Activated effector memory CD4-positive, alpha-beta T cell treated with anti-CD3 and anti-CD28 coated beads, Interleukin-2, amount 50 U/mL, for 16 hours (primary cell): ENCODE data around the gene WWTR1.

Source experiments
- DNase-seq: peaks from one replicate; pipeline ENCODE4 v3.0.0-alpha.2; 2020

Gene WWTR1

DNA sequence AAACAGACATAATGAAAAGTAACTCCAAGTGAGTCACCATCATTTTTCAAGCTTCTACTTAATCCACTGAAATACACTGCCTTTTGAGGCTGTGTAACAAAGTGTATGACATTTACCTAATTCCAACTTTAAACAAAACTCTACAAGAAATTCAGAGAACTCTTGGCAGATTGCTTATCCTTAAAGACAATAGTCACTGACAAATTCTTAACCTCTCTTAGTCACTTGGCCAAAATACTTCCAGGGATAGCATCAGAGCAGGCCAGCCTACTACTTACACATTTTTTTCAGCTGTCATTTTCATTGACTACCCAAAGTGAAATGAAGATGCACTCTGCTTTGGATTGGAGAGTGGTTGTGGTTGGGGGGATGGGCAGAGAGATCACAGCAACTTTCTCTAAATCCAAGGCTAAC, 3.6 kb downstream of the WWTR1 start:
- no peak for DNase-seq

- DNase-seq, result no peak
These were observed 4.3 kb downstream of the WWTR1 start for GRCh38 chr3:149653564-149653963.

- DNase-seq, result no peak
These were observed 4.7 kb downstream of the WWTR1 start for GRCh38 chr3:149653136-149653535.

DNA sequence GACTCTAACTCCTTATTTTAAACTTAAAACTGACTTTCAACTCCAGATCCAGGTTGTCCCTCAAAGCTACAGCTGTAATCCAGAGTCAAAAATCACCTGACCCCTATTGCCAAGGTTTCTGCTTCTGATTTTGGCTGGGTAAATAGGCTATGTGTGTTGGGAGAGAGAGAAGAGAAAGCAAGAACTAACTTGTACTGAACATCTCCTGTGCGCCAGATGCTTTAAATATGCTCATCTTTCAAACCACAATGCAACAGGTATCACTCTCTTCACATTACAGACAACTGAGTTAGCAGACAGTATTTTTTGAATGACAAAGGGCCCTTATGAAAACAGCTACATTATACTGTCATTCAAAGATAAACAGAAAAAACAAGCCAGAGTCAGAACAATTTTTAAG, 7.0 kb downstream of the WWTR1 start:
- DNase-seq, result no peak

GRCh38 chr3:149648525-149648924, 9.3 kb downstream of the WWTR1 start:
- no peak for DNase-seq

DNA sequence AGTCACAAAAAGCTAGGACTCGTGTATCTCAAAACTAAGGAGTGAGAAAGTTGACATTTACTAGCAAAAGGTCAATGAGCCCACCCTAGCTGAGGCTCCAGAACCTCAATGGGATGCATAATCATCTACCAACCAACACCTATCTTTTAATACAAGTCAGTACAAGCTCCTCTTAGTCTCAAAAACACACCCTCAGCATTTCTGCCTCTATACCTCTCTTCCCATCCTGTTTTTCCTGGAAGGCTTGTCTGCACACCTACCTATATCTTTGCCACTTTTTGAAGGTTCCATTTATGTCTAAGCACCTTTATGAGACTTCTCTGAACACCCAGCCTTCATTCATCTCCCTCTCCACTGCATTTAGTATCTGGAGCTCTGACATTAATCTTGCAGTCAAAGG, 10.0 kb downstream of the WWTR1 start:
- DNase-seq, result no peak

- no peak for DNase-seq
These were observed 10.5 kb downstream of the WWTR1 start for GRCh38 chr3:149647285-149647684.

- DNase-seq, result no peak
These were observed 11.6 kb downstream of the WWTR1 start for GRCh38 chr3:149646181-149646766.

GRCh38 chr3:149643963-149644362, 13.9 kb downstream of the WWTR1 start:
- DNase-seq, result no peak

GRCh38 chr3:149643482-149643798, 14.4 kb downstream of the WWTR1 start:
- DNase-seq, result no peak

DNA sequence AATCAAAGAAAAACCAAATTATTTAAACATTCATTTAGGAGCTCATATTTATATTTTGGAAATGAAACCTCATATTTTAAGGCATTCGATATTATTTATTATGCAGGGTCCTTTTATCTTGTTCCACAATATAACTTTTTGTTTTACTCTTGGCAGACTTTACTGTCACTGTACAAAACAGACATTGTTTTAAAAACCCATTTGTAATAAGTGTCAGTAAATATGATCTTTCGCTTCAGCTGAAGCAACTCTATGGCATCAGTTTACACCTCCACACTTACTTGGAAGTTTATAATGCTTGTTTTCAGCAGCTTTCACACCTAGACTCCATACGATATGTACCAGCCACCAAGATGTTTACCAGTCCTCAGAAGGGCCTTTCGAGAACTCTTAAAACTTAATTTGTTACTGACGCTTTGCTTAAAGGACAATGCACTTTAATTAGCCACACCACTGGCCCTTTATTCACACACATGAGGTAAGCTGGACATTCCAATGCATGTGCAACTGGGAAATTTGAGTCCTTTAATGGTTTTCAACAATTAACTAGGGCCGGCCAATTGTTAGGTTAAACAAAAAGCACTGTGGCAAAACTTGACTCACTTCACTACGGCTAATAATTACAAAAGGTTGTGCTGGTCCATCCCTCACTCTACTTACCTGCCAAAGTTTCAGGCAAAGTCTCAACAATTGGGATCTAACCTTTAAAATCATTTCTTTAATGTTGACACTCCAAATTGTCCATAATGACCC, 16.7 kb downstream of the WWTR1 start:
- no peak for DNase-seq

DNA sequence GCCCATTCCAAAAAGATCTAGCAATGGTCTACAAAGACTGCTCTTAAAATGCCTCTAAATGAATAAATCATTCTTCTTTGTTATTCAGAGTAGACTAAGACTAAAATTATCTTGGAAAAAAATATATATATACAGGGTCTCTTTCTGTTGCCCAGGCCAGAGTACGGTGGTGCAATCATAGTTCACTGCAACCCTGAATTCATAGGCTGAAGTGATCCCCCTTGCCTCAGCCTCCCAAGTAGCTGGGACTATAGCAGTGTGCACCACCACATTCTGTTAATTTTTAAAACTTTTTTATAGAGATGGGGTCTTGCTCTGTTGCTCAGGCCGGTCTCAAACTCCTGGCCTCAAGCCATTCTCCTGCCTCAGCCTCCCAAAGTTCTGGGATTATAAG, 18.7 kb downstream of the WWTR1 start:
- DNase-seq, result no peak

DNA sequence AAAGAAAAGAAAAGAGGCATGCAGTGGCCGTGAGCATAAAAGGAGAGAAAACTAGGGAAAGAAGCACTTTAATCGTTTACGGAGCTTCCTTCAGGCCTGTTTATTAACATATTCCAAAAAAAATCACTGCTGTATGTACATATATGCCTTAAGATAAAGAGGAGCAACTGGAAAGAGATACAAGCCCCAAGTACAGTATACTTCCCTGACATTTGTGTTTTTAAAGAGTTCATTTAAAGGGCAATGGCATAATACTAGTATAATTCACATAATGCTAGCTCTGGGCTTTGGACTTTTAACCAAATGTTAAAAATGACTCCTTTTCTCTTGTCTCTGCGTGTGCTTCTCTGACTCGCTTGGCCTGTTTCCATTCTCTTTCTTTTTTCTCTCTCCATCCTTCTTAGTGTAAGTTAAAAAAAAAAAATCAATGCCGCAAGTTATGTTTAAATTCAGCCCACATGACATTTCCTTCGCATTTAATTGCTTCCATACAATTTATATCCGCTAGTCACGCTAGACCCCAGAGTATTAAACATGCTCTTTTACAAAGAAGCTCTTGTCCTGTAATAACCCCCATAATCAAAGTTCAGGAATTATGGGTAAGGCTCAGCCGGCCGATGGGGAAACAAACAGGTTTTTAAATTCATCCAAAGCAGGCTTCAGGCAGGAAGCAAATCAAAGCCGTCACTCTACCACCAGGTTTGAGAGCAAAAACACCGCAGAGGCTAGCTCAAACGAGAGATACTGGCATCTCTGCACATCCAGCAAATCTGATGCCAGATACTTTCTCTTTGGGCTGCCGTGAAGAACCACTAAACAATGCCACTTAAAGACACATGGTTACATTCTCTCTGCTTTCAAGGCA, 19.4 kb downstream of the WWTR1 start:
- DNase-seq, result no peak

GRCh38 chr3:149635396-149635795, 22.4 kb downstream of the WWTR1 start:
- no peak for DNase-seq

GRCh38 chr3:149634573-149634972, 23.3 kb downstream of the WWTR1 start:
- no peak for DNase-seq

DNA sequence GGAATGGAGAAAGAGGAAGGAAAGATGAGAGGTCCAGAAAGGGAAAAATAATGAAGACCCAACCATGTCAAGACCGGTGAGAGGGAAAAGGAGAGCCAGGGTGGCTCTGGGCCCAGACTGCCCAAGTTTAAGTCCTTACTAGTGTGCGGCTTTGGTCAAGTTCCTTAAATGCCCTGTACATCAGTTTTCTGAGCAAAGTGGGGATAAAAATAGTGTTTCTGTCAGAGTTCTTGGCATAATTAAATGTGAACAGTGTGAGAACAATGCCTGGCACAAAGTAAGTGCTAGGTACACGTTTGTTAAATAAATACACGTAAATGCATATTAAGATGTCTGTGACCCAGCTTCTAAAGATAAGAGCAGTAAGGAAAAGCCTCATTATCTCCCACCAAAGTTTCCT, 23.8 kb downstream of the WWTR1 start:
- no peak for DNase-seq

DNA sequence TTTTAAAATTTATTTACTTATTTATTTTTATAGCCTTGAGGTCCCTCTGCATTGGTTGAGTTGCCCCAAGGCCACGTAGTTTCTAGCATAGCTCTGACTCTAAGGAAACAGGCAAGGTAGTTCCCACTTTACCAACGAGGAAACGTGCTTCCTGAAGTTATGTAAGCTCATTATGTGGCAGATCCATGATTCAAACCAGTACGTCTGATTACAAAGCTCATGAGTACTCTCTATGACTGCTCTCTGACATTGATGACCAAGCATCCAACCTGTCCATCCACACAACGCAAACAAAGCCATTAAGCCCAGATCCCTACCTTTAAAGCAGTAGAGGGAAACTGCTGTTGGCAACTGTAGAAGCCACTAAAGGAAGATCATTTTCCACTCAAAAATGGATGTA, 25.6 kb downstream of the WWTR1 start:
- no peak for DNase-seq

GRCh38 chr3:149630806-149631205, 27.0 kb downstream of the WWTR1 start:
- DNase-seq, result no peak

GRCh38 chr3:149628957-149629670, 28.7 kb downstream of the WWTR1 start:
- no peak for DNase-seq

DNA sequence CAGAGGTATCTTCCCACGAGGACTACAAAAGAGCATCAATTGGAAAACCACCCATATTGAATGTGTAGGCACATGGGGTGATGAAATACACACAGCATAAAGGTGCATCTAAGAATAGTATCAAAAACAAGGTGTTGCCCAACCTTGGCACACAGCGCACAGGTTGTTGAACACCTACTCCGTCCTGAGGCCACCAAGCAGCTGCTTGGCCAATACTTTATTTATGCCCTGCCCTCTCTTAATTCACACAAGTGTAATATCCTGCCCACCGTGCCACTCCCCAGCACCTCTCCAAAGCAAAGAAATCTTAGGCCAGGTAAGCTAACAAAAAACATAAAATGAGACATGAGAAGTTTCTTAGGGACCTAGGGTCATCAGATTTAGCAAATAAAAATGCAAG, 31.2 kb downstream of the WWTR1 start:
- DNase-seq, result no peak

GRCh38 chr3:149625795-149626194, 32.0 kb downstream of the WWTR1 start:
- no peak for DNase-seq

DNA sequence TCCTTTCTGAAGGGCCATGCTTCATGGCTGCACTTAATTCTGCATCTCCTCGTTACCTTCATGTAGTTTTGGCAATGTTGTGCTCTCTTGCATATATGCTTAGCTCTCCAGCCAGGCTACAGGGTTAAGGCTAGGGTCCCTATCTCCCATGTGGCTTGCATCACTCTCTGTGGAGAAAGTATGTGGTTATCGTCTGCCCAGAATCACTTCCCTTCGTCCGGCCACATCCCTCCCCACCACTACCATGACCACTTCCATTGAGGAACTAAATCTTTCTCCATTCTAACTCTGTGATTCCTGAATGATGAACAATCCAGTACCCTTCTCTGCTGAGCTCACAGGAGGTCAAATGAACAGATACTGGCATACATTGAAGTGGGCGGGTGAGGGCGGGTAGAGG, 34.0 kb downstream of the WWTR1 start:
- DNase-seq, result no peak

- DNase-seq, result no peak
These were observed 36.4 kb downstream of the WWTR1 start for GRCh38 chr3:149621218-149622005.
